Cardiac fibroblast (primary cell): ENCODE results near the gene DUS2.

Experiments
- DNase-seq, 2 donors: peaks; one replicate each; pipeline versions ENCODE4 v3.0.0 to v3.0.0-alpha.2; 2010; ENCODE audit warnings: low read depth in 2 of 2
- H3K4me3 ChIP-seq, 2 donors: replicated peaks in 1 of 2; 1 replicate in 1 of 2; 2 replicates in 1 of 2; pipeline ENCODE4 v1.5.1; 2011; ENCODE audit warnings: low read depth in 2 of 2, low read length in 2 of 2, mild to moderate bottlenecking in 2 of 2, moderate library complexity in 1 of 2
- TF ChIP-seq, protein P1 (sequence below): IDR thresholded peaks from one replicate; pipeline ENCODE4 v1.5.1; 2011; ENCODE audit warnings: low read depth, mild to moderate bottlenecking, low read length, inconsistent platforms

The DUS2 gene

DNA sequence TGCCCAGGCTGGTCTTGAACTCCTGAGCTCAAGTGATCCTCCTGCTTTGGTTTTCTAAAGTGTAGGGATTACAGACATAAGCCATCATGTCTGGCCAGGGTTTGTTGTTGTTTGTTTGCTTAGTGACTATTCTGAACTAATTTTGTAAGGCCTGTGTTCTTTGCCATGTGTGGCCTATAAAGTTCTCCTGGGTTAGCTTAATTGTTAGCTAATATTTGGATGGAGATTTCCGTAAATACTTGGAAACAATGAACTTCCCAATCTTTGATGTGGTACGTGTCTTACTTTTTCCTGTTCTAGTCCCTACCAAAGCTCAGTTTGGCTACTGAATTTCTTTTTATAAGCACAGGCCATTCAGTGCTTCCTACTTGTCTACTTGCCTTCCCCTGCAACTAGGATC, 24.9 kb downstream of the DUS2 start:
- no peak overlapping the region for H3K4me3 ChIP-seq
- no peak for DNase-seq
- TF ChIP-seq, protein P1, sequence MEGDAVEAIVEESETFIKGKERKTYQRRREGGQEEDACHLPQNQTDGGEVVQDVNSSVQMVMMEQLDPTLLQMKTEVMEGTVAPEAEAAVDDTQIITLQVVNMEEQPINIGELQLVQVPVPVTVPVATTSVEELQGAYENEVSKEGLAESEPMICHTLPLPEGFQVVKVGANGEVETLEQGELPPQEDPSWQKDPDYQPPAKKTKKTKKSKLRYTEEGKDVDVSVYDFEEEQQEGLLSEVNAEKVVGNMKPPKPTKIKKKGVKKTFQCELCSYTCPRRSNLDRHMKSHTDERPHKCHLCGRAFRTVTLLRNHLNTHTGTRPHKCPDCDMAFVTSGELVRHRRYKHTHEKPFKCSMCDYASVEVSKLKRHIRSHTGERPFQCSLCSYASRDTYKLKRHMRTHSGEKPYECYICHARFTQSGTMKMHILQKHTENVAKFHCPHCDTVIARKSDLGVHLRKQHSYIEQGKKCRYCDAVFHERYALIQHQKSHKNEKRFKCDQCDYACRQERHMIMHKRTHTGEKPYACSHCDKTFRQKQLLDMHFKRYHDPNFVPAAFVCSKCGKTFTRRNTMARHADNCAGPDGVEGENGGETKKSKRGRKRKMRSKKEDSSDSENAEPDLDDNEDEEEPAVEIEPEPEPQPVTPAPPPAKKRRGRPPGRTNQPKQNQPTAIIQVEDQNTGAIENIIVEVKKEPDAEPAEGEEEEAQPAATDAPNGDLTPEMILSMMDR, result no peak

DNA sequence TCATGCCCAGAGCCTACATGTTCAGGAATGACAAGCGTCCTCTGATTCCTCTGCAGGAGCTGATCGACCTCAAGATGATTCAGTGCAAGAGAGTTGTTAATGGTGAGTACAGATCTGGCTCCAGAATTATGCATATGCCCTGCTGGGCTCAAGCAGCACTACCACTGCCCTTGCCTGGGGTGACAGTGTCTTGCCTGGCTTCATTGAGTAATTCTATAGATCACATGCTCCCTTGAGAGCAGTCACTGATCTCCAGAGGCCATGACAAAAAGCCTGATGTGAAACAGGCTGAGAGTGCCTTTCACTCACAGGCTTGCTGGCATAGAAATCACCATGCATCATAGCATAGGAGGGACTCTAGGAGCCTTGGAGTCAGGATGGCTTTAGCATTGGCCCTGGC, 26.4 kb downstream of the DUS2 start:
- no peak for DNase-seq
- TF ChIP-seq, protein P1, result no peak
- H3K4me3 ChIP-seq, result no peak overlapping the region

DNA sequence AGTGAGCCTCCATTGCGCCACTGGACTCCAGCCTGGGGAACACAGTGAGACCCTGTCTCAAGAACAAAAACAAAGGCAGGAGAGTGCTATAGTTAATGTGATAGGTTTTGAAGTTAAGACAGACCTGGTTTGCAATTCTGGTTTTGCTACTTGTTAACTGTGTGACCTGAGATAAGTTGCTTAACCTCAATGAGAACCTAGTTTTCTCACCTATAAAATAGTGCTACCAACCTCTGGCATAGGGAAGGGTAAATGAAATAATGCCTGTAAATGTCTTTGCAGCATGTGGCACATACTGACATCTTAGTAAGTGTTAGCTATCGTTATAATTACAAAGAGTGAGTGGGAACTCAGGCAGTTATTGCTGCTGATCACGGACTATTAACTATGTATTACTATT, 32.3 kb downstream of the DUS2 start:
- TF ChIP-seq, protein P1, result no peak
- no peak overlapping the region for H3K4me3 ChIP-seq
- DNase-seq, result no peak

DNA sequence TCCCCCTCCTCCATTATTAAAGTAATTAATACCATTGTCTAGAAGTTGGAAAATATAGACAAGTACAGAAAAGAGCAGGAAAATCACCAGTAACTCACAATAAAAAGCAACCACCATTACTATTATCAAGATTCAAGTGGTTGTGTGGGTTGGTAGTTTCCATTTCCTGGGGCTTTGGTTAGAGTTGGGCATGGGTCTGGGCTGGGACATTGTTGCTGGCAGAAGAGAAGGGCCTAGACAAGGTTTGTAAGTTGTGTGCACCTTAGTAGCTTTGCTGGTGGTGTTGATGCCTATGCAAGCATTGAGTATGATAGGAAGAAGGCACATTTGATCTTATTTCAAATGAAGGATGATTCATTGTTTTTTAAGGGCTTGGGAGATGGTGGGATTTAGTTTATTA, 36.7 kb downstream of the DUS2 start:
- no peak for DNase-seq
- no peak overlapping the region for H3K4me3 ChIP-seq
- TF ChIP-seq, protein P1, result no peak

DNA sequence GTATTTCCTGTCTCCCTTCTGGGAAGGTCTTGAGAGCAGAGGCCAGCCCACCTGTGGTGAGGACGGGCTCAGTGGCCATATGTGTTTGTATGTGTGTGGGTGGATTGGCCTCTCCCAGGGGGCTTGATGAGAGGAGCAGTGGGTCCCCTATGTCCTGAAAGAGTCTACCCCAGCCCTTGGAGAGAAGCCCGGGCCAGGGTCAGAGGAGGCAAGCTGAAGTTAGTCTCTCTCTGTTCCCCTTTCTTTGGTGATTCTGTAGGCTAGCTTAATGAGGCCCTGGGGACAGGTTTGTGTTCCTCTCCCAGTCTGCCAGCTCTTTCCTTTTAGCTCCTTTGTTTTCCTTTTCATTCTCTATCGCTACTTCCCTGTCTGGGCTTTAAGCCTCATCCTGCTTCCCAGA, 38.3 kb downstream of the DUS2 start:
- DNase-seq, result no peak
- no peak overlapping the region for H3K4me3 ChIP-seq
- TF ChIP-seq, protein P1, result no peak

DNA sequence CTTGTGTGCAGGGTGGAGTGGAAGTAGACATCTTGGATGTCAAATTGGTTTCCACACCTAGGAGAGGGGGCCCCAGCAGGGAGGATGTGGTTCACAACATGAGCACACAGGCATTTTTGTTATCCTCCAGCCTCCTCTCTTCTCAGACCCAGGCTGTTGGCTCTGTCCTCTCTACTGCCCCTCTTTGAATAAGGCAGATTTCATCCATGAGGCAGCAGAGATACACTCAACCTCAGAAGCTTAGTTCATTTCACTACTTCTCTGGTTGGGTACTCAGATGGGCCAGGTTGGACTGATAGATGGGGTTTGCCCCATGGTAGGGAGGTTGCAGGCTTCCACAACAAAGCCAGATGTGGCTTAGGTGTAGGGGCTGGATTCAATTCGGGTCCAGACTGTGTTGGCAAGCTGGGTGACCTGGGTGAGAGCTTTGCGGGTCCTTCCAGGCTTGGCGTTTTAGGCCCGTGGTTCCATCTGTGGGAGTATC, 39.9 kb downstream of the DUS2 start:
- no peak for DNase-seq
- TF ChIP-seq, protein P1, result no peak
- H3K4me3 ChIP-seq, result no peak overlapping the region

DNA sequence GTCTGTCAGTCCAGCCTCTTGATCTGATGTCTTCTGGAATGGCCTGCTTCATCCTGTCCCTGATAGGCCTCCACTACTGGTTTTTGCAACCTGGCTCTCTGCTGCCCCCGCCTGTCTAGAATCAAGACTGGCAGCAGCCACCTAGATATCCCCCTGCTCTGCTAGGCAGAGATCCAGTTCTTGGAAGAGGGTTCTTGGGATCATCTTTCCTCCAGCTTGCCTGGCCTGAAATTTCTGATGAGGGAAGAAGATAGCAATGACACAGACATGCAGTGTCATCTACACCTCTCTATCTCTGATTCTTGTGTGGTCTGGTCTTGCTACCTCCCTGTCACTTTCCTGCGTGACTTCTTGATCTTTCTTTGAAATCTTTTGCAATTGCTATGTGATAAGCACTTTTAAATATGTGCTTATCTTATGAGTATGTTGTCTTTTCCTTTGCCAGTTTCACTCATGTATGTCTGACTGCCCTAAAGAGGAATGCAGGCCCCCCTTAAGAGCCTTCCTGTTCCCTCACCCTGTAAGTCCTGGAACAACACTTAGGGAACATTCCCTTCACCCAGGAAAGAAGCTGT, 41.8 kb downstream of the DUS2 start:
- no peak overlapping the region for H3K4me3 ChIP-seq
- TF ChIP-seq, protein P1, result peak; percentile 87
- DNase-seq, result peak; percentile 86 to 88
